GM19455 (cell line): ENCODE measurements around the gene ECT2L.

Source experiments
- ATAC-seq: cut with Tn5 transposase; IDR thresholded peaks from one replicate; pipeline ENCODE4 v1.9.1; 2021; ENCODE audit not compliant: unreplicated experiment

Gene ECT2L

DNA sequence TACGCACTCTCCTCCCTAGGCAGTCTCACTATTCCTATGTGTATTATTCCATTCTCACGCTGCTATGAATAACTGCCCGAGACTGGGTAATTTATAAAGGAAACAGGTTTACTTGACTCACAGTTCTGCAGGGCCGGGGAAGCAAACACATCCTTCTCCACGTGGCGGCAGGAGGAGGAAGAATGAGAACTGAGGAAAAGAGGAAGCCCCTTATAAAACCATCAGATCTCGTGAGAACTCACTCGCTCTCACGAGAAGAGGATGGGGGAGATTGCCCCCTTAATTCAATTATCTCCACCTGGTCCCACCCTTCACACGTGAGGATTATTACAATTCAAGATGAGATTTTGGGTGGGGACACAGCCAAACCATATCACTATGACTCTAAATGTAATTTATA is 61.9 kb downstream of the ECT2L start:
- no peak for ATAC-seq

DNA sequence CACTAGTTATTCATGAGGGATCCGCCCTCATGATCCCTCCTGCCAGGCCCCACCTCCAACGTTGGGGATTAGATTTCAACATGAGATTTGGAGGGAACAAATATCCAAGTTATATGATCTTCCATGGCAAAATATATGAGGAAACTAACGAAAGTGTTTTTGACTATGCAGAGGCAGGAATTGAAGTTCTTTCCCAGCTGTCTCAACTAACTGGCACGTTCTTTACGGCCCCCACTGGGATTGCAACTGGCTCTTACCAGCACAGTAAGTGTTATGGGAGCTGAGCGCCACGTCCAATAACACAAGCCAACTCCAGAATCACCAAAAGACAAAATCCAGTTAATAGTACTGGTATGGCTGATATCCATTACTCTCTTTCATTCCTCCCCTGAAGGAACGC is 66.6 kb downstream of the ECT2L start:
- ATAC-seq: no peak

DNA sequence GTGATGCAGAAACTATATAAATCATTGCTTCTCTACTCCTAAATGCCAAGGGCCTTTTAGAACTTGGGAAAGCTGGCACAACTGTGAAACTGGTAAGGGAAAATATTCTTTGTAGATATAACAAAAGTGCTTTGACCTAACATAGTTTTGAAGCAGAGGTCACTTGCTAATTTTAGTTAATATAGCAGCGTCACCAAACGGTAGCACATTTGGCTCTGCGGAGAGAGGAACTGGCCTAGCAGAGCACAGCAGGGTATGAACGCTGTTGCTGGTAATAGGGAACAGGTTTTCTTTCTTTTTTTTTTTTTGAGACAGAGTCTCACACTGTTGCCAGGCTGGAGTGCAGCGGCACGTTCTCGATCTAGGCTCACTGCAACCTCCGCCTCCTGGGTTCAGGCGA is 67.4 kb downstream of the ECT2L start:
- ATAC-seq: no peak

DNA sequence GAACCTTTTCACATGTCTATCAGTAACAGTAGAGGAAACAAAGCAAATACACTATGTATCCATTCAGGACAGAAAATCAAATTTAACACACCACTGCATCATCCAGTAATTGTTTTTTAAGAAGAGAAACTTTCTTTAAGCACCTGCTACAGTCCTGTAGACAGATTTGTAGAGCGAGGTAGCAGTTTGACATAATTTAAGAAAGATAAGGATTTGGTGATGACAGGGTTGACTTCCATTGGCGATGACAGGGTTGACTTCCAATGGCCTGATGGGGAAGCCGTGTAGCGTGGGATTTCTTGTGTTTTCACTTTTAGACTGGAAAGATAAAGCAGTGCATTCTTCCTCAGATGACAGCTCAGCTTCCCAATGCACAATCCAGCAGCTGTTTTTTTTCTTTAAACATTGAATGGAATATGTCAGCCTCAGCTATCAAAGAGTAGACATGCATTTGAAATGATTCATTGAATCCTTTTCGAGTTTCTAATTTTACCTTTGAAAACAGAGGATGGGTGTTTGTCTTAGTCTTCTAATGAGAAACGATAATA is 68.5 kb downstream of the ECT2L start:
- no peak for ATAC-seq

DNA sequence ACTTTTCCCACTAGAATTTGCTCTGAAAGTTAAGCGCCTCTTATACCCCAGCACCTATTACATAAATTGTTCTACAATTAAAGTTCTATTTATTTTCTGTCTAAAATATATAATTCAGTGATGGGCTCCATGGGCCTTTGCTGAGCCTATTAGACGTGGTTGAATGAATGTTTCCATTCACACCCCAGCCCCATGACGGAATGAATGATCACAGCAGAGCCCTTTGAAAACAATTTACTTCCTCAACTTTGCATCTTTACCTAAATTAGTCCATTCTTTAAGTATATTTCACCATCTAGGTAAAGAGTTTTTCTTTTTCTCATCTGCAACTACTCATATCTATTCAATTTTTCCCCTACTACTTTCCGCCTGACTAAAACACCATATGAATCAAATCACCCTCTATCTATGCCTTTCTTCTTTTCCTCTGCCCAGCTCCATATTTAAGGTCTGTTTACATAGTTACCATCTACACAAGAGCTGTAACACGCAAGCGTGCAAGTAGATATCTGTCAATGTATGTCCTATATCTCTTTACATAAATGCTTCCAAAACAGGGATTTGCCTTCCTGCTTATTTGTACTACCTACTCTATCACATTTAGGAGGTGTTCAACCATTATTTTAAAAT is 69.7 kb downstream of the ECT2L start:
- ATAC-seq: no peak

DNA sequence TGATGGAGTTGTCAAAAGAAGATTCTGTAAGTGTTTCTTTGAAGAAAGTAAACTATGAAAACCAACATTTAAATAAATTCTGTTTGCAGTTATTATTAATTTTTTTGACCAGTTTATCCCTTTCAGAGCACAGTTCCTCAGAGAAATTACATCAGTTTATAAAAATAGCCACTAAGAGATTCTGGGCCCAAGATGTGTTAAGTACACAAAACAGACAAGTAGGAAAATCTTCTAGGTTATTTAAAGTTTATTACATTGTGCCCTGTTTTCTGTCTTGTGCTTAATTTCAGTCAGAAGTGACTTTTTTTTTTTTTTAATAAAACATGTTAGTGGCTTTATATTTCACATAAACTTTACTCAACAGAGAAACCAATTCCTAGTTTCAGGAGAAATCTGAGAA is 72.3 kb downstream of the ECT2L start:
- ATAC-seq: no peak

DNA sequence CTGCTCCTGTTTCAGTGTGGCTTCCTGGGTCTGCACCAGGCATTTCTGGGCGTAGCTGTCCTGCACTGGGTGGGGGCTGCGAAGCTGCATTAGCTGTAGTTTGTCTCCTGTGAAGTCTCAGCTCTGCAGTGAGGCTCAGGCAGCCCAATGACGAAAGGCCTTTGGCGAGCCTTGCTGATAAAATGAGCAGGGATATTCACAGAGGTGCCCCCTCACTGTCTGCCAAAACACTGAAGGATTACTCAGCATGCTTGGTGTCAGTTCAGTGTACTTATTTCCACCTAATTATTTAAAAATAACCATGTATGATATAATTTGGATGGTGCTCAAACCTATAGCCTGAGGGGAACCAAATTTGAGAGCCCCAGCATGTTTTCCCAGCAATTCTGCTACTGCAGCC is 73.5 kb downstream of the ECT2L start:
- ATAC-seq: no peak

DNA sequence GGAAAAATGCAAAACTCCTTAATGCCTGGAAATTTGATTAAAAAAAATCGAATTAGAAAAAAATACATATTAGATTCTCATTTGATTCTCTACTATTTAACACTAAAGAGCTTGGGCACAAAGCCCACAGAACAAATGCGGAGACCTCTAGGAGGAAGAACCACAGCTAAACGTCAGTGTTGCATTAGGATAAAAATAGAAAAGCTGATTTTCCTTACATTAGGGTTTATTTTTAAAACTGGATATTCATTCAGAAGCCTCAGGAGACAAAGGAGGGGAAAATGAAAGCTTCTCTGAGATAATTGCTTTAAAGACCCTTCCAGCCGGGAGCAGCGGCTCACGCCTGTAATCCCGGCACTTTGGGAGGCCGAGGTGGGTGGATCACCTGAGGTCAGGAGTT is 77.3 kb downstream of the ECT2L start:
- ATAC-seq: no peak

DNA sequence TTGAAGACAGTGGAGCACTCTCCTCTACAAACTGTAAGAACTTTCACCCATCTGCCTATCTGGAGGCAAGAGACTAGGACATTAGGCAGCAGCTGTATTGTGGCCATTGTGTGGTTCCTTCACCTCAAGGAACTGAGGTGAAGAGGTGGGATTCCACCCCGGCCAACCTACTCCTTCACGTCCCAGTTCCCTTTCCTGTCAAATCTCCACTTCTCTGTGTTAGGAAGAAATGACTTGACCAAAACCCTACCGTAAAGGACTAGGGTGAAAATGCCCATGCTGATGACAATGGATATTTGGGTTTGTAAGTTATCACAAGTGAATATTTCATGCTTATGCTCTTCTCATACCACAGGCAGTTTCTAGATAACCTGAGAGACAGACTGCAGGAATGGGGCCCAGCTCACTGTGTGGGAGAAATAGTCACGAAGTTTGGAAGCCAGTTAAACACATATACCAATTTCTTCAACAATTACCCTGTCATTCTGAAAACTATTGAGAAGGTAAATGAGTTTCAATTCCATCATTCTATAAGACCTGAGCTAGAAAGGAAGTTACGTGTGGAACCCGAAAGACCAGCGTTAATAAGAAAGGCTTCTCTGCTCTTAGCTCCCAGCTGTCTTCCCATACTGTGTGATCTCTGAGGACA is 86.6 kb downstream of the ECT2L start:
- peak; percentile 72 for ATAC-seq

DNA sequence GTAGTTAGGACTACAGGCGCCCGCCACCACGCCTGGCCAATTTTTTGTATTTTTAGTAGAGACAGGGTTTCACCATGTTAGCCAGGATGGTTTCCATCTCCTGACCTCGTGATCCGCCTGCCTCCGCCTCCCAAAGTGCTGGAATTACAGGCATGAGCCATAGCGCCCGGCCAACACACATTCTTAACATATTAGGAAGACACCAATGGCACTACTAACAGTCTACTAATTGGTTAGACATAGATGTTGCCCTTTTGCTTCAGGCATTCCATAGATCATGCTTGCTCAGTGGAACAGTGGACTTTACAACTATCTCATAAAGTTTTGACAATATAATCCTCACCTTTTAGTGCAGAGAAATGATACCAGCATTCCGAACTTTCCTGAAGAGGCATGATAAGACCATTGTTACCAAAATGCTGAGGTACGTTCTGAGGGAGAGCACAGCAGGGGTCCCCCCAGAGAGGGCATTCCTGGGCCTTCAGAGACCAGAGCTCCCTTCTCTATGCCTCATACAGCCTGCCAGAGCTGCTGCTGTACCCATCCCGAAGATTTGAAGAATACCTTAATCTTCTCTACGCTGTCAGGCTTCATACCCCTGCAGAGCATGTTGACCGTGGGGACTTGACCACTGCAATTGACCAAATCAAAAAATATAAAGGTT is 89.4 kb downstream of the ECT2L start:
- no peak for ATAC-seq

DNA sequence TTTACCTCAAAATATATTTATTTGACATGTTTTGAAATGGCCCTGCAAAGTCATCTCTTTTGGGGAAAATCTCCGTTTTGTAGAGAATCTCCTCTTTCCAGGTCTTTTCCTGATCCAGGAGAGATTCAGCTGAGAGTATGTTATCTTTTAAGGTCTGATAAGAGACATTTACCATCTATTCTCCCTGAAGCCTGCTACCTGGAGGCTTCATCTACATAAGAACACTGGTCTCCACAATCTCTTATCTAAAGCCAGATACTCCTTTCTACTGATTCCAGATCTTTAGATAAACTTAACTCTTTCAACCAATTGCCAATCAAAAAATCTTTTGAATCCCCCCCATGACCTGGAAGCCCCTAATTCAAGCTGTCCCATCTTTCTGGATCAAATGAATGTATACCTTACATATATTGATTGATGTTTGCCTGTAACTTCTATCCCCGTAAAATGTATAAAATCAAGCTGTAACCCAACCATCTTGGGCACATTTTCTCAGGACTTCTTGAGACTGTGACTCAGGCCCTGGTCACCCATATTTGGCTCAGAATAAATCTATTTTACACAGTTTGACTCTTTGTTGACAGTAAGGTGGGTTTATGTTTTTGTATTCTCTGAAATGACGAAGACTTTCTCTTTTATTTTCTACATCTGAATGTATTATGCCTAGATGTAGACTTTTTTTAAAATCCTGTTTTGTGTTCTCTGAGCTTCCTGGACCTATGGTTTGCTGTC is 95.5 kb downstream of the ECT2L start:
- no peak for ATAC-seq

DNA sequence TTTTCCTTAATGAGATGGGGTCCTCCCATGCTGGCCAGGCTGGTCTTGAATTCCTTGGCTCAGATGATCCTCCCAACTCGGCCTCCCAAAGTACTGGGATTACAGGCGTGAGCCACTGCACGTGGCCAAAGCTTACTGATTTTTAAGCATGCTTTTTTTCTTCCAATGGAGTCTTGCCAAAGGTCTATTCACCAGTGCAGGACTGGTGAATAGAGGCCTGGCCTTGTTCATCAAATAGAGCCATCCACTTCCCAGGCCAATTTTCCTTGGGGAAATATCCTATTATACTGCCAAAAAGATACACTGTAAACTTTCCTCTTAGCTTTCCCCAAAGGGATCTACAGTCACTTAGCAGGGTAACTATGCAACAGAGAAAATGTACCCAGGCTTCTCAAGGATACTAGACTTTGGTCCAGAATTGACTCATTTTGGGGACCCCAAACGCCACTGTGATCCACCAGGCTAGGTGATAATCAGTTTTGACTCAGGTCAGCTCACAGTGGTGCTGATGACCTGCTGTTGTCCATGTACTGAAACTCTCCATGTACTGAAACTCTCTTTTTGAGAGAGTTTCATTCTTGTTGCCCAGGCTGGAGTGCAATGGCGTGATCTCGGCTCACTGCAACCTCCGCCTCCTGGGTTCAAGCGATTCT is 100.3 kb downstream of the ECT2L start:
- ATAC-seq: no peak

DNA sequence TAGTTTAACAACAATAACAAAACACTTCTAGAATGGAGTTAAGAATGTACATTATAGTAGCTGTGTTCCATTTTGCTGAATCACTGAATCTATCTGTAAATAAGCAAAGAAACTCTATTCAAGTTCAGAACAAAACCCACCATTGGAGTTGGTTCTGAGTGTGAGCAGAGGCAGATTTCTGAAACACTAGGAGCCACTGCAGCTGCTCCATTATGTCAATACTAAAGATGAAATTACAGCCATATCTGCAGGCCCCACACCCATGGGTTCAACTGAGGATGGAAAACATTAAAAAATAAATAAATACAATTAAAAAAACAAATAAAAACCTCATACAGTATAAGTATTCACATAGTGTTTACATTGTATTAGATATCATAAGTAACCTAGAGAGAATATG is 101.1 kb downstream of the ECT2L start:
- ATAC-seq: no peak

DNA sequence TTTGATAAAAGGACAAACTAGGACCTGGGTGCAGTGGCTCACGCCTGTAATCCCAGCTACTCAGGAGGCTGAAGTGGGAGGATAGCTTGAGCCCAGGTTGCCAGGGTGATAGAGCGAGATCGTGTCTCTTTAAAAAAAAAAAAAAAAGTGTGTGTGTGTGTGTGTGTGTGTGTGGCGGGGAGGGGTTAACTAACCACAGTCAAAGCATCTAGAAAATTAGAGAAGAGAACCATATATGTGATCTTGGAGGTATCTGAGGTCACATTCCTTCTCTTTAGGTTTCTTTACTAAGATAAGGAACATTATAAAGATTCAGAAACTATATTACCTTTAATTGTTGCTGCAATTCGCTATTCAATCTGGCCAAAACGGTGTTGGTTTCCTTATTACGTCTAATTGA is 111.3 kb downstream of the ECT2L start:
- ATAC-seq: no peak

DNA sequence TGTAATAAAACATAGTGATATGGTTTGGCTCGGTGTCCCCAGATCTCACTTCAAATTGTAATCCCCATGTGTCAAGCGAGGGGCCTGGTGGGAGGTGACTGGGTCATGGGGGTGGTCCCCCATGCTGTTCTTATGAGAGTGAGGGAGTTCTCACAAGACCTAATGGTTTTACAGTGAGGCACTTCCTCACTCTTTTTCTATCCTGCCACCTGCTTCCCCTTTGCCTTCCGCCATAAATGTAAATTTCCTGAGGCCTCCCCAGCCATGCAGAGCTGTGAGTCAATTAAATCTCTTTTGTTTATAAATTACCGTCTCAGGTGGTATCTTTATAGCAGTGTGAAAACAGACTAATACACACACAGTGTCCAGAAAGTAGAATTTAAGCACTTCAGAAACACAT is 113.6 kb downstream of the ECT2L start:
- ATAC-seq: no peak

DNA sequence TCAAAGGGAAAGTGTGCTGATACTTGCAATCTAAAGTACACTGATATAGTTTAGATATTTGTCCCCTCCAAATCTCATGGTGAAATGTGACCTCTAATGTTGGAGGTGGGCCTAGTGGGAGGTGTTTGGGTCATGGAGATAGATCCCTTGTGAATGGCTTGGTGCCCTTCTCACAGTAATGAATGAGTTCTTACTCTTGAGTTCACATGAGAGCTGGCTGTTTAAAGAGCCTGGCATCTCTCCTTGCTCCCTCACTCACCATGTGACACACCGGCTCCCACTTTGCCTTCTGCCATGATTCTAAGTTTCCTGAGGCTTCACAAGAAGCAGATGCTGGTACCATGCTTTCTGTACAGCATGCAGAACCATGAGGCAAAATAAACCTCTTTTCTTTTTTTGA is 114.1 kb downstream of the ECT2L start:
- ATAC-seq: no peak

DNA sequence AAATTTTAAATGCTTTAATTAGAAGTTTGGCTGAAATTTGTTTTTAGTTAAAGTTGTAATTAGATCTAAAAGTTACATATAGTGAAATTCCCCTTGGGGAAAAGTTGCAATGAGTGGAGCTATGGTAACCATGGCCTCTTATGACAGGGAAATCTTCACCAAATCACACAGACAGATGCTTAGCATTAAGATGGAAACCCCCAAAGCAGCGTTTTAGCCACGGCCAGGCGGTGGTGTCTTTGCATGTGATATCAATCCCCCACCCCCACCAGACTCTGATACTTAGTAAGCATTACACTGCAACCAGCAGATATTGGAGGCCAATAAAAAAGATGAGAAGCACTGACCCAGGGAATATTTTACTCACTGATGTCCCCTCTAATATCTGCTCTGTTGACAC is 116.4 kb downstream of the ECT2L start:
- no peak for ATAC-seq

DNA sequence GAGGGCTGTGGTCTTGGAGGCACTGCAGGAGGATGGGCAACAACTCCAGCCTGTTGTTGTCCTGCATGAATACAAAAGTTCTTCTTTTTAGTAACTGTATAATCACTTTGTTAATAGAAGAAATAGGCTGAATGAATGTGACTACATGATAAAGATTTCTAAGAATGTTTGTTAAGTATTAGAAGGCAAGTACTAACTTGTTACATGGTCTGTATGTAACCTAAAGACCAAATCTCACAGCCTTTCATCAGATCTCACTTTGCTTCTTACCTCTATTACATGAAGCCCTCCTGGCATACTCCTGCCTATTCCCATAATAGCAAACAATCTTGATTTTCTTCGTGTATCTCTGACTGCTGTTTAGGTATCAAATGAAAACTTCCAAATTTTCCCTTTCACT is 118.8 kb downstream of the ECT2L start:
- no peak for ATAC-seq

DNA sequence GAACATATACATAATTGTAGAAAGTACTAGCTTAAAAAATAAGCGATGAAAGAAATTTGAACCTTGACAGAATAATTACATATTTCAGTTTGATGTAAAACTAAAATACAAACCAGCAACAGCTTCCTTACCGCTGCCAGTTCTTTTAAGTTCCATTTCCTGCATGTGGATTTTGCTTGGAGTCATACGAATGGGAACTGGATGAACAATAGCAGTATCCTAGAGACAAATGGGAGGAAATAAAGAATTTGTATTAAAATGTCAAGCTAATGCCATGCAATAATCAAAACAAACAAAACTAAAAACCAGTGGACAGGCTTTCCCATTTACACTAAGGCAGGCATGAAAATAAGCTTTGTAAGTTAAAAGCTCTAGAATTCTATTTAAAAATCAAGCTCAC is 125.0 kb downstream of the ECT2L start:
- no peak for ATAC-seq

DNA sequence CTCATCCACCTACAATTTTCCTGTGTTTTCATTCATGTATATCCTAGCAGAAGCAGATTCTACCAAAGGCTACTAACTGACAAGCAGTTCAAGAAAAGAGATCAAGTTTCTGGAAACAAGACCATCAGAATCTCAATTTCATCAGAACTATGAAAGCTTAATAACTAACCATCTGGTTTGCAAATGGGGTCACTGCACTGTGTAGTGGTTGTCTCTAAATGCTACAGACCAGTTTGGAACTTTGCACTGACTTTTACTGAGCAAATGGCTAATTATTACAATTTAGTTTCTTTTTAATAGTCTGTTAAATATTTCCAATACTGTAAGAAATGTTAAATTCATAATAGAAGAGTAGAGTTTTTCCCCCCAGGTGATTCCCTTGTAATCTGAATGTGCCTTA is 127.7 kb downstream of the ECT2L start:
- ATAC-seq: no peak

DNA sequence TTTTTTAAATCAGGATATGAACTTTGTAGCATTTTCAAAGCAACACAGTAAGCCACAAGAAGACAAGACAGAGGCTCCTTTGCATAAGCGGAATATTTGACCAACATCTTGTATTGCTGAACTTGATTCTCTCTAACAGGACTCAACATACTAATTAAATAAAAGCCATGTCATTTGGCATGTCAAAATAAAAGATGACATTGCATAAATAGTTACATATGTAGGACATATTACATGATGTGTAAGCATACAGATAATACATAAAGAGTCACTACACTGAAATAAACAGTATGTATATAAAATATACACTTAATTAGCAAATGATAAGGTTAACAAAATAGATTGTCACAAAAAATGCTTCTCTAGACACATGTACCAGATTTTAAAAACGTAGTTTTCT is 129.9 kb downstream of the ECT2L start:
- no peak for ATAC-seq
